Activated CD4-positive, alpha-beta T cell treated with anti-CD3 and anti-CD28 coated beads for 24 hours (primary cell): ENCODE measurements around the gene IER2.

Experiments
- DNase-seq, 2 donors: peaks; one replicate each; pipeline ENCODE4 v3.0.0-alpha.2; 2020; ENCODE audit warnings: low read depth in 2 of 2

IER2 gene, protein sequence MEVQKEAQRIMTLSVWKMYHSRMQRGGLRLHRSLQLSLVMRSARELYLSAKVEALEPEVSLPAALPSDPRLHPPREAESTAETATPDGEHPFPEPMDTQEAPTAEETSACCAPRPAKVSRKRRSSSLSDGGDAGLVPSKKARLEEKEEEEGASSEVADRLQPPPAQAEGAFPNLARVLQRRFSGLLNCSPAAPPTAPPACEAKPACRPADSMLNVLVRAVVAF

DNA sequence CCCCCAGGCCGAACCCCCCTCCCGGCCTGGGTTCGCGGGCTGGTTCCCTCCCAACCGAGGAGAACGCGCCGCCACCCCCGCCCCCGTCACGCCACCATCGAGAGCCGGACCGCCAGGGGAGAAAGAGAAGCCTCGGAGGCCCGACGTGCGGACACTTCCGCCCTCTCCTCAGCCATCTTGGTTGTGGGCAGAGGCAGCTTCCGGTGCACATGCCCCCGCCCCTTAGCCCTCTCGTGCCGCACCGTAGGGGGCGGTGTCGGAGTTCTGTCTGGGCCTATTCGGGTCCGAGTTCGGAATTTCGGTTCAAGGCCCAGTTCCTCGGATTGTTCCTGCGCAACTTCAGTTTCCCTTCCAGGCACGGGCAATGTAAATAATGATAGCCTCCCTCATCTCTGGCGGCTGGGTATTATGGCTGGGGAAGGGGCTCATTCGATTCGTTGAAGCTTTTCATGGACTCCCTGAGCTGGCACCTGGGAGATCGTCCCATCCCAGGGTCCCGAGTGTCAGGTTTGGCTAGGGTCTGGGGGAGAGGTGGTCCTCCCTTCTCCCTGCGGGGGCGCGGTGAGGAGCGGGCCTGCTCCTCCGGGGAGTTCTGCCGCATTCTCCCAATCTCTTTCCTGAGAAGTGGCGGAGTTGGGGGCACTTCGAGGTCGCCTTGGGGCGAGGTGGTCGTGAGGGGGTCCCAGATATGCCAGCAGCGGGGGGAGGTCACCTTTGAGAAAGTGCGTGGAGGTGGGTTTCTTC is at the start of gene IER2, which contains the start of gene STX10:
Gene IER2, plus strand, starts transcription at position 225 of the 744 bp plus-strand sequence. CDS start 2,776 bp downstream, outside the sequence.
Gene STX10, minus strand, starts transcription at position 189 of the 744 bp plus-strand sequence. CDS start 202 bp downstream, outside the sequence.
- DNase-seq, result peak; percentile 87 to 89

DNA sequence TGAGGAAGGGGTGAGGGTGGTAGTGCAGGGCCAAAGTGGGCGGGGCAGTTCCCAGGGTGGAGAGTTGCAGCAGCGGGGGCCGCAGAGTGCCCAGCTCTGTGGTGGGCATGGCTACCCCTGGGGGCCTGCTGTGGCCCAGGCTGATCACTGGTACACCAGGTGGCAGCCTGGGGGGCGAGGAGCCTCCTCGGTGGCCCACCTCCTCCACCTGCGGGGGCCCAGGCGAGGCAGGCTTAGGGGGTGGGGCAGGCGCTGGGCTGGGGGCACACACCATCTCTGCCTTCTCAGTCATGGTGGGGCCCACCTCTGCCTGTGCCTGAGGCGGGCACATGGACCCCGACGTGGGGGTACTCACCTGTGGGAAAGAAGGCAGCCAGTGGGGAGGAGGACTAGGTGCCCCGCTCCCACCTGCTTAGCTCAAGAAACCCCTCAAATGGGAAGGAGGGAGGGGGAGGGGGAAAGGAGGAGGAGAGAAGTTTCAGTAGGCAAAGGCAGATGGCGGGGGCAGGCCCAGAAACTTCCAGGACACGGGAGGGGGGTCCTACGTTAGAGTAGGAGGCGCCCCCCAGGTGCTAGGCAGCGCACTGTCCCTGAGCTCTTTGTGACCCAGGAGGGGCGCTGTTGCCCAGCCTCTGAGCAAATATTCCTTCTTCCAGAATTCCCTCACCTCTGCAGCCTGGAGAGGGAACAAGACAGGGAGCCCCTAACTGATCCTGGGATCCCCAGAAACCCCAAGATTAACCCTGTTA is 49.2 kb upstream of the IER2 start:
- no peak for DNase-seq

DNA sequence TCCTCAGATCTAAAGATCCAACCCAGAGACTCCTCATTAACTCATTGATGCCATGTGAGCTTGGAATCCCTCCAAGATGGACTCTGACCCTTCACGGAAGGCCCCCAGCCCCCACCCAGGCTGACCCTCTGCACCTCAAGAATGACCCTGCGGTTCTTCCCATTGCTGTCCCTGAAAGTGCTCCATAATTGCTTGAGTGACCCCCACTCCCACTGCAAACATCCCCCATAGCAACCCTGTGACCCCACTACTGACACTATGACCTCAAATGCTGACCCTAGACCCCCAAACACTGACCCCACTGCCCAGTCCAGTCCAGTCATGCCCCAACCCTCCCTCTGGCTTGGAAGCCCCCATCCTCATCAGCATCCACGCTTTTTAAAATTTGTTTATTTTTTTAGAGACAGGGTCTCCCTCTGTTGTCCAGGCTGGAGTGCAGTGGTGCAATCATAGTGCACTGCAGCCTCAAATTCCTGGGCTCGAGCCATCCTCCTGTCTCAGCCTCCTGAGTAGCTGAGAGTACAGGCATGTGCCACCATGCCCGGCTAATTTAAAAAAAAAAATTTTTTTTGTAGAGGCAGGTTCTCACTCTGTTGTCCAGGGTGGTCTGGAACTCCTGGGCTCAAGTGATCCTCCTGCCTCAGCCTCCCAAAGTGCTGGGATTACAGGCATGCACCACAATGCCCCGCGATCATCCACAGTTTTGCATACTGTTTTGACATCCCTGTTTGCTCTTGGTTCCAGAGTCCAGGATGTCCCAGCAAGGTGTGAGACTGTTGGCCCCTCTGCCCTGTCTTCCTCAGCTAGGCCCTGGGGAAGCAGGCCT is 48.4 kb upstream of the IER2 start:
- no peak for DNase-seq

DNA sequence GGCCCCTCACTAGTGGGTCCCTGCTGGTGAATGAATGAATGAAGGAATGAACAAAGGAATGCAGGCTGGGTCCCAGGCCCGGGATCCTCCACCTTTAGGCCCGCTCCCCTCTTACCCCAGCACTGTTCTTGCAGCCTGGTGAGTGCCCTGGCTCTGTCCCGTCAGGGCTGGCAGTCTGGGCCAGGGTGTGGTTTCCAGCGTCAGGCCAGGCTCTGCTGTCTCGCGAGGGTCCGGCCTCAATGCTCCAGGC is 47.9 kb upstream of the IER2 start:
- no peak for DNase-seq

DNA sequence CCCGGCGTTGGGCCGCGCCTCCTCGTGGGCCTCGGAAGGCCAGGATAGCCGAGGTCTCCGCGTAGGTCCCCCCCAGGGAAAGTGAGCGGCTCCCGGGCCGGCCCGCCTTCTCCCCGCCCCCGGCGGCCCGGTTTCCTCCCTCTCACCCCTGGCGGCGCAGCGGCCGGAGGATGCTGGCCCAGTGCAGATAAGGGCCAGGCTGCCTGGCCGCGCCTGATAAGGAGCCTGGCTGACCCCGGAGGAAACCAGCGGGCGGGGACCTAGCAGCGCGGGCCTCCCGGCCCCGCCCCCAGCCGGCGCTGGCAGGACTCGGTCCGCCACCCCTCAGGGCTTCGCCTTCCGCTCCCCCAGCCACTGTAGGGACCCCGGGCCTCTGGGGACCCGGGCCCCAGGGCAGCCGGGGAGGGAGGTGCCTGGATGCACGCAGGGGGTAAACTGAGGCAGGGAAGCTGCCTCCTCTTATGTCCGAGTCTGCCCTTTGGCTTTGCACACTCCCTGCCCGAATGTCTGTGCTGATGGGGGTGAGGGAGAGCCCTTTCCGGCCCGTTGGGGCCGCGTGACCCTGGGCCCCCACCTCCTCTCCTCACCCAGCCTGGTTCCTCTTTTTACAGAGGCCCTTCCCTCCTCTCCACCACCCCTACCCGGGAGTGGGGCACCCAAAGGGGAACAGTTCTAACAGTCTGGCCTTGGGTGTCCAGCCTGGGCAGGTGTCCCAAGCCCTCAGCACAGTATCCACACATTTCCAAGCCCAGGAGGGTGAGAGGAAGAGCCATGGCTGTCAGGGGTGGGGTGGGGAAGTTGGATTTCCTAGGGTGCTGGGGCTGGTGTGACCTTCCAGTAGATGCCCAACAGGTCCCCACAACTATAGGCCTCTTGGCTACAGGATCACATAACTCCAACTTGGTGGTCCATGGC is 47.3 kb upstream of the IER2 start, which contains the start of gene LYL1:
Gene LYL1, minus strand, starts transcription at position 193 of the 915 bp plus-strand sequence. CDS start 1,687 bp downstream, outside the sequence.
- DNase-seq, result no peak

DNA sequence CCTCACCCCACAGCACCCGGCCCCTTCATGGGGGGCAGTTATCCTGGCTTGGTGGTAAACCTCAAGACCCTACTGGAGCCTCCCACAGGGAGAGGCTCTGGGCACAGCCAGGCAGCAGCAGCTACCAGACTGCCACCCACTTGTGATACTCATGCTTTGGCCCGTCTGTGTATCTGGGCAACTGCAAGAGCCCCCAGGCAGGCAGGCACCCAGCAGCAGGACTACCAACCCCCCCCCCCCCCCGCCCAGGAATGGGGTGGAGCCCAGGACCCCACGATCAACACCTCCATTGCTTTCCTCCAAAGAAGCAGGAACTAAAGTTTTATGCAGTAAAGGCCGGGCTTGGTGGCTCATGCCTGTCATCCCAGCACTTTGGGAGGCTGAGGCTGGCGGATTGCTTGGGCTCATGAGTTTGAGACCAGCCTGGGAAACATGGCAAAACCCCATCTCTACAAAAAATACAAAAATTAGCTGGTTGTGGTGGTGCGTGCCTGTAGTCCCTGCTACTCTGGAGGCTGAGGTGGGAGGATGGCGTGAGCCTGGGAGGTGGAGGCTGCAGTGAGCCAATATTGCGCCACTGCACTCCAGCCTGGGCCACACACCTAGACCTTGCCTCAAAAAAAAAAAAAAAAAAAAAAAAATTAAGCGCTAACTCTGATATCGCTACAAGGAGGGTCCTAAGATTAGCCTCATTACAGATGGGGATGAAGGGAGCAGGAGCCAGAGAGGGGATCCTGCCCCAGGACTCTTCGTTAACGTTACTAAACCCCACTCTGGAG is 46.4 kb upstream of the IER2 start:
- DNase-seq, result no peak

DNA sequence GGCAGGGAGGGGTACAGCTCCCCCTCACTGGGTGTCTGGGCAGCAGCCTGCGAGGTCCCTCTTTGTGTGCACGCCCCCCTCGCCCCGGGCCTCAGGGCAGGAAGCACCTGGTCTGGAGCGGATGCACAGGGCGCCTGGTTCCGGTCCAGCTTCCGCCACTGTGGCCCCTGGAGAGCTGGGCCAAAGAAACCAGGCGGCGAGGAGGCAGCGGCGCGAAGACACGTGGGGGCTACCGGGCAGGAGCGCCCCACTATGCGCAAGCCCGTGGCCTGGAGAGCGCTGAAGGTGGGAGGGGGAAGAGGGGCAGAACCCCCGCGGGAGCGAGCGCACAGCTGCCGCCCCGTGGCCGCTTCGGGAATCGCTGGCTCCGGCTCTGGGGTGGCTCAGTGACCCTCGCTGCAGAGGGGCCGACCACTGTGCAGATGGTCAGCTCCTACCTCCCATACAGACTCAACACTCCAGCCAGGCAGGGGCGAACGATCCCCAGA is 45.8 kb upstream of the IER2 start:
- peak; percentile 50 to 58 for DNase-seq

DNA sequence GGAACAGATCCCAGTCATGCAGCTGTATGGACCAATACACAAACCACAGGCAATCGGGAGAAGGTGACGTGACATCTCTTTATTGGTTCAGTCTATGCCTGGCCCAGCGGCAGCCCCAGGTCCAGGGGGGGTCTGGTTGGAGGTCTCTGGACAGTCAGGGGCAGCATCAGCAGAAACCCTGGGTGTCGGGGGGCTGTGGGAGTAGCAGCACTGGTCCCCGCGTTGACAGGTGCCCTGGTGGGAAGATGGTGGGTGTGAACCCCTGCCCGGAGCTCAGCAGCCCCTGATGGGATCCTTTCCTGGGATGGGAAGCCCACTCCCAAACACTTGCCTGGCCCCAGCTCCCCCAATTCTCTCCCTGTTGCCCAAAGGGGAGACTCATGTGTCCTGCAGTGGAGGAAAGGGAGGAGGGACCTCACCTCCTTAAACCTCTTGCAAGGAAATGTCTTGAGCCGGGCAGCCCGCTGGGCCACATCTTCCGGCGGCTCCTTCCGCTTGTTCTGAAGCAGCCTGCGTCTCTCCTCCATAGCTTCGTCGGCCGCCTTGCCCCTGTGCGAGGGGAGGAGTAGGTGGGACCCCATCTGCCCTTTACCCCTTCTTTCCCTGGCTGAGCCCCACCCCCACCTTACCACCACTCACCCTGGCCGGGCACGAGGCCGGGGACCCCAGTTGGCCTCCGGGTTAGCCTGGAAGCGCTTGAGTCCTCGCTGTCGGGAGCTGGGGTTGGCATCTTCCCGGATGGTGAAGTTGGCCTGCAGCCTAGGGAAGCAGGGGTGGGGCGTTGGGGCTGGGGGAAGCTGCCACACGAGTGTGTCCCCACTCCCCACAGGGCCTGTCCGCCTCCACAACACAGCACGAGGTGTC is 45.1 kb upstream of the IER2 start:
- no peak for DNase-seq

DNA sequence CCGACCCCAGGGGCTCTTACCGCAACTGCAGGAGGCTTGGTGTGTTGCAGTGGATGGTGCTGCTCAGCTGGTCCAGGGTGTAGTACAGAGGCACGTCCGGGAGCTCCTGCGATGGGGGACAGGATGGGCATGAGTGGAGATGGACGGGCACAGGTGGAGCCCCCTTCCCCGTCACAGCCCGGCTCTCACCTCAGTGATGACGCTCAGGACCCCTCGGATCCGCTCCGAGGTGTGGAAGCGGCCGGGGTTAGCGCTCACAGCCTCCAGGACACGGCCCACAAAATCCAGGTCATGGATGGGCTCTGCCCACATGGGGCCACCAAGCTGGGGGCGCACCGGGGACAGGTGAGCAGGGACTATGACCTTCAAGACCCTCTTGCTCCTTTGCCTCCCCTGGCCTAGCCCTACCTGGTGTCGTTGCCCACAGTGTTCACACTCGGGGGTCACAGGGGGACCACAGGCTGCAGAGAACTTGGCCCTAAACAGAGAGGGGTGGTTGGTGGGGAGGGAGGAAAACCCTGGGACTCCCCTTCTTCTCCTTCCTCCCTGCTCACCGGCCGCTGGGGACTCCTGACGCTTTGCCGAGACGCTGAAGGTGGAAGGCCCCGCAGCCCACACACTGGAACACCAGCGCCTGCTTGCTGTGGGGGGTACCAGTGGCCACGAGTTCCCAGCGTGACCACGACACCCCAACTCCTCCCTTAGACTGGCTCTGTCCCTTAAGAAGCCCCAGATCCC is 40.7 kb upstream of the IER2 start:
- no peak for DNase-seq

DNA sequence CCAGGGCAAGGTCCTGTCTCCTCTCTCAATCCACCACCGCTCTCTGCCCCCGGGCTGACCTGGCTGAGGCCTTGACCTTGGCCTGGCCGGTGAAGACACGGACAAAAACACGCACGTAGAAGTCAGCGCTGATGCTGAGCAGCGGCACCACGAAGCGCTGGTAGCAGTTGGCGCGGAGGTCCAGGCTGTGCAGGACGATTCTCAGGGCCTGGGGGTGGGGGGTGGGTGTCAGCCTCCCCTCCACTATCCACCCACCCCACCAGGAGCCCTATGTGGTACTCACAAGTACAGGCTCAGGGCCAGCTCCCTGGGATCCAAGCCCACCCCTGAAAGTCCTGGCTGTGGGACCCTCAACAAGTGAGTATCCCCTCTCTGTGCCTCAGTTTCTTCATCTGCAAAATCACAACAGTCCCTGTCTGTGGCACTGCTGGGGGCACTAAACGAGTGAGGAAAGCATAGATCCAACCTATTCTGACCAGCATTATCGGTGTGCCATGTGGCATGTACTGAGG is 40.1 kb upstream of the IER2 start:
- no peak for DNase-seq

DNA sequence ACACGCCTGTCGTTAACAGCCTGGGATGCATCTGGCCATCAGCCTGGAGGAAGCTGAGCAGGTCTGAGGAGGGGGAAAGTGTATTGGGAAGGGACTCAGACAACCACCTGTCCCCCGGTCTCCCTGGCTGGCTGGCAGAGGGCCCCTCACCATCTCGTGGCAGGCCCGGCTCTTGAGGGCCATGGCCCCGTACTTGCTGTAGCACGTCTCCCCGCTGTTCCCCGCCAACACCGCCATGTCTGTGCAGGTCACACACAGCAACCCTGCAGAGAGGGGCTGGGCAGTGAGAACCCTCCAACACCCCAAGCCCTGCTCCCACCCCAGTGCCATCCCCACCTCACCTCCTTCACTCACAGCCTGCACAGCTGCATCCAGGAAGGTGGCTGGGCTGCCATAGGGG is 37.7 kb upstream of the IER2 start:
- DNase-seq, result no peak

DNA sequence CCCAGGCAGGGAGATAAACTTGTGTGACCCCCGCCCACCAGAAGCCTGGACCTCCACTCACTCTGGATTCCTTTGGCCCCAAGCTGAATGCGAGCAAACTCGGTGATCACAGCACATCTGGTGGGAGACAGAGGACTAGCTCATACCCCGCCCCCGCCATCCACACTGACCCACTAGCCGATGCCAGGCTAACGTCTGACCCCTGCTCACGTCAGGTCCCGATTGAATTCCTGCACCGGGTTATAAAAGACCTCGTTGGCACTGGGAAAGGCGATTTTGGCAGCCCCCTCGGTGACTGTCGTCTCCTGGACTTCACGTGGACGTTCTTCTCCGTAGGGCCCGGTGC is 34.3 kb upstream of the IER2 start:
- no peak for DNase-seq

DNA sequence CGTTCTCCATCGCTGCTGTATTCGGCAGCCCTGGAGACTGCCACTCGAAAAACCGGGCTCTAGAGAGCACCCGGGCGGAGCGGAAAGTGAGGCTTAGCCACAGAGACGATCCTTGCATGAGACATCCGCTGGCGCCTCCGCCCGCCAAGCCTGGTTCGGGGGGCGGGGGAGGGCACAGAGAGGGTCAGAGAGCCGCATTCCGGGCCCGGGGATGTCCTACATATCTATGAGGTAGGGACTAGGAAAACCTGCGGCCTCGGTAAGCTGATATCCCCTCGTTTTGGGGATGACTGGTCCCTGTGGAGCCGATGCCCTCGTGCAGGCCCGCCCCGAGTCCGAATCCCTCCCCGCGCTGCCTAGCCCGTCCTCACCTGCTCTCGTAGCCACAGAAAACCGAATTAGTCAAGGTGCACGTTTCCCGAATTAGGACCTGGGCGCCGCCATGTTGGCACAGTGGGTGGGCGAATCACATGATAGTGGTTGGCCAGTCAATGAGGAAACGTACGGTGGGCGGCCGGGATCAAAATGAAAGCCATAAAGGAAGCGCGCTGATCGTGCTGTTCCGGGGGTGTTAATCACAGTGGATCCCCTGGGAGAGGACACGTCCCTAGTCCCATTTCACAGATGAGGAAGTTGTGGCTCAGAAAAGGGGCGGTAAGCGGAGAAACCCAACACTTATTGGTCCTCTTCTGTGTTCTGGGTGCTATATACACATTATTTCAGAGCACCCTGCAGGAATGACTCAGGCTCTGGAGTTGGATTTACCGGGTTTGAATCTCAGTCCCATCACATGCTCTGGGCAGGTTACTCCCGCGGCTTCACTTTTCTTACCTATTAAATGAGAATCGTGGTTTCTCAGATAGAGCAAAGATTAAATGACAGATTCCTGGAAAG is 33.7 kb upstream of the IER2 start, which contains the start of gene TRMT1:
Gene TRMT1, minus strand, starts transcription at position 459 of the 894 bp plus-strand sequence. Its CDS starts 341 bp downstream, at position 118.
- DNase-seq, result peak; percentile 82 to 94

DNA sequence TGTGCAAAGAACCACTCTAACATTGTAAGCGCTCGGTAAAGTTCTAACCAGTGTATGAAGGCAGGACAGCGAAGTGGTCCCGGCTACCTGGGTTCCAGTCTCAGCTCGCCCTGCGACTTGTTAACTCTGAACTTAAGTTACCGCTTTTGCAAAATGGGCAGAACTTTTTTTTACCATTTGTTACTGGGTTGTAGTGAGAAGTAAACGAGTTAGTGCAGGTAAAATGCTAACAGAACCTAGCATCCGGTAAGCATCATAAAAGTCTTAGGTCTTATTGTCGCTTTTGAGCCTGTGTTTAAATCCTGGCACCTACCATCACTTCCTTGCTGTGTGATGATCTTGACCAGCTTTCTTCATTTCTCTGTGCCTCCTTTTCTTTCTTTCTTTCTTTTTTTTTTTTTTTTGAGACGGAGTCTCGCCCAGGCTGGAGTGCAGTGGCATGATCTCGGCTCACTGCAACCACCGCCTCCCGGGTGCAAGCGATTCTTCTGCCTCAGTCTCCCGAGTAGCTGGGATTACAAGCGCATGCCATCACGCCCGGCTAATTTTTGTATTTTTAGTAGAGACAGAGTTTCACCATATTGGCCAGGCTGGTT is 32.9 kb upstream of the IER2 start:
- no peak for DNase-seq

DNA sequence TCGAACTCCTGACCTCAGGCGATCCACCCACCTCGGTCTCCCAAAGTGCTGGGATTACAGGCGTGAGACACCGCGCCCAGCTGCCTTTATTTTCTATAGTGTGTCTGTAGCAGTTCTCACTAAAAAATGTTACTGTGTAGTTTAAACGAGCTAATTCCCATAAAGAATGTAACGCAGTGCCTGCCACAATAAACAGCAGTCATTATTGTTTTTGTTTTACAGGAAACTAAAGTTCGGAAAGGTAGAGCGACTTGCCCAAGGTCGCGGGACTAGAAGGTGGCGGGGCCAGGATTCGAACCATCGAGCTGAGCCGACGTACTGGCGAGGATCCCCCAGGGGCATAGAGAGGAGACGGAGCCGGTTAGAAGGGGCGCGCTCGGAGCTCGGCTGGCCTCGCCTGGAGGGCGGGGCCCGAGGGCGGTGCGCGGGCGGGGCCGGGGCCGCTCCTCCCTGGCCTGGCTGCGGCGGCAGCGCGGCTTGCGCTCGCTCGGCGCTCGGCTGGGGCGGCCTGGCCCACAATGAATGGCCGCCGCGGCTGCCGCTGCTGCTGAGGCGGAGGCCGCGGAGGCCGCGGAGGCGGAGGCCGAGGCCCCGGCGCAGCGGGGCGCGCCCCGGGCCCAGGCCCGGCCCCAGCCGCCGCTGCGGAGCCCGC is 32.3 kb upstream of the IER2 start, which contains the start of gene NACC1:
Gene NACC1, plus strand, starts transcription at position 493 of the 652 bp plus-strand sequence. CDS start 16,944 bp downstream, outside the sequence.
- peak; percentile 80 to 82 for DNase-seq
